Vagina (tissue), 2 donors: ENCODE results near the gene DENND4B.

Experiments used
- CTCF ChIP-seq, 3 experiments: fragments of 450-650 bp in 2 of 3; fragments of 200-600 bp in 1 of 3; sonication (generic) in 1 of 3; IDR thresholded peaks; one replicate each; pipeline ENCODE4 v1.5.1; 2017 to 2019; ENCODE audit warnings: antibody characterized with exemption in 3 of 3, mild to moderate bottlenecking in 2 of 3, moderate library complexity in 2 of 3
- POLR2AphosphoS5 ChIP-seq, 2 donors: sonication (generic); formaldehyde crosslinking; IDR thresholded peaks; one replicate each; pipeline ENCODE4 v1.9.0; 2017; ENCODE audit warnings: antibody characterized with exemption in 2 of 2, mild to moderate bottlenecking in 2 of 2, low read depth in 1 of 2; ENCODE audit not compliant: insufficient read depth in 1 of 2

DNA sequence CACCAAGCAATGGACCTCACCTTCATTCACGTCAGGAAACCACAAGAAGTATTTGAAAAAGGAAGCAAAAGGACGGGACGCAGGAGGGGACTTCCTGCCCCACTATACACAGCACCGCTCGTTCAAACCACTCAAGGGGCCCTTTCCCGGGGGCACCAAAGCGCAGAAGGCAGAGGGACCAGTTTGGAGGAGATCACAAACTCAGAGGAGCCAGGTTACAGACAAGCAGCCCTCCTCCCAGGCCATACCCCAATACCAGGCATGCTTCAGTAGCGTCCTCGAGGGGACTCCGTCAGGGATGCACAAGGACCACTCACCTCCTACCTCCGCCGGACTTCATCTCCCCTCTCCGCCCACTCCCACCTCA lies 11.2 kb upstream of the DENND4B start:
- no peak for TF ChIP-seq CTCF (IDR thresholded peaks at IDR 0.05)
- TF ChIP-seq POLR2AphosphoS5 (IDR thresholded peaks at IDR 0.05; ENCODE audit: insufficient read depth in 1 of 2, low read depth in 1 of 2), result no peak
